Left ventricle myocardium superior (tissue), 1 donor: ENCODE measurements around the gene CELF5. TPM values are rescaled to one million over a fixed set of nuclear protein-coding genes. Genes with fewer than 3 reads are reported as not detected.

ENCODE experiments used
- total RNA-seq: library from RNA; stranded (reverse); fragmentation: NEBNext Ultra II Directional; extraction: Animal tissue kit (Norgen Biotek cat#: 25700); gene quantifications from one replicate; pipeline ENCODE4 v1.2.1, GENCODE V29; 2021
- donor health status: DM: no; HTN: yes; CAD: no; lungs with severe emphysema.

The CELF5 gene
- total RNA-seq, 1 donor from 2014 or later: not detected

Other genes with a start within 250 kb of the CELF5 start
- 0.30 TPM for gene TLE6, start 247.1 kb upstream of the CELF5 start, total RNA-seq
- gene TLE2, start 195.4 kb upstream of the CELF5 start, total RNA-seq: 66.5 TPM
- gene TLE5, start 162.2 kb upstream of the CELF5 start, total RNA-seq: 846 TPM
- gene GNA11, start 130.3 kb upstream of the CELF5 start, total RNA-seq: 74.6 TPM
- 2.1 TPM for gene GNA15, start 88.6 kb upstream of the CELF5 start, total RNA-seq
- gene S1PR4, start 45.9 kb upstream of the CELF5 start, total RNA-seq: 1.0 TPM
- gene NCLN, start 38.7 kb upstream of the CELF5 start, total RNA-seq: 27.8 TPM
- 178 TPM for gene NFIC, start 141.9 kb downstream of the CELF5 start, total RNA-seq